ENCODE measurements around the gene MIS18BP1.
A peak's percentile ranks its signal among the peaks of the same experiment; 100 is the strongest.
"Not testable (repeated sequence)": the region's sequence is repeated elsewhere in the genome, so short reads cannot be mapped to it uniquely, and the experiment has no call there.

MIS18BP1 gene

GRCh38 chr14:45253070-45253753 lies at the start of gene MIS18BP1:
MIS18BP1 (minus strand) TSS chr14:45253202; CDS start chr14:45247286, 5,916 bp downstream.
- peak; percentile 83 to 93 (median 90) for DNase-seq

GRCh38 chr14:45298423-45299117 lies 45.6 kb upstream of the MIS18BP1 start:
- no peak for DNase-seq

- DNase-seq: not testable (repeated sequence)
Observed at GRCh38 chr14:45294796-45295195, 41.8 kb upstream of the MIS18BP1 start.

GRCh38 chr14:45290547-45290946 lies 37.5 kb upstream of the MIS18BP1 start:
- DNase-seq: no peak

- DNase-seq: no peak
Observed at GRCh38 chr14:45287610-45288009, 34.6 kb upstream of the MIS18BP1 start.

GRCh38 chr14:45284802-45285201 lies 31.8 kb upstream of the MIS18BP1 start:
- no peak for DNase-seq

- DNase-seq: not testable (repeated sequence)
Observed at GRCh38 chr14:45281731-45282400, 28.9 kb upstream of the MIS18BP1 start.

GRCh38 chr14:45271858-45272537 lies 19.0 kb upstream of the MIS18BP1 start:
- DNase-seq: no peak

GRCh38 chr14:45270031-45270430 lies 17.0 kb upstream of the MIS18BP1 start:
- no peak for DNase-seq

- DNase-seq: no peak
Observed at GRCh38 chr14:45267071-45267470, 14.1 kb upstream of the MIS18BP1 start.

GRCh38 chr14:45262637-45263036 lies 9.6 kb upstream of the MIS18BP1 start:
- DNase-seq: no peak

- DNase-seq: no peak
Observed at GRCh38 chr14:45261209-45261608, 8.2 kb upstream of the MIS18BP1 start.

GRCh38 chr14:45258805-45259204 lies 5.8 kb upstream of the MIS18BP1 start:
- DNase-seq: no peak

- DNase-seq: no peak
Observed at GRCh38 chr14:45258073-45258472, 5.1 kb upstream of the MIS18BP1 start.

GRCh38 chr14:45254771-45255170 lies 1.8 kb upstream of the MIS18BP1 start:
- no peak for DNase-seq

GRCh38 chr14:45253754-45254310 lies 830 bp upstream of the MIS18BP1 start:
- peak in 1 of 6 experiments; percentile 22 for DNase-seq

- DNase-seq: peak in 2 of 6 experiments; percentile 29 to 31
Observed at GRCh38 chr14:45252366-45253069, 484 bp downstream of the MIS18BP1 start.

- DNase-seq: peak in 1 of 6 experiments; percentile 25
Observed at GRCh38 chr14:45251912-45252311, 1.1 kb downstream of the MIS18BP1 start.

GRCh38 chr14:45249856-45250575 lies 3.0 kb downstream of the MIS18BP1 start:
- no peak for DNase-seq

- no peak for DNase-seq
Observed at GRCh38 chr14:45247427-45247826, 5.6 kb downstream of the MIS18BP1 start.

GRCh38 chr14:45246691-45247090 lies 6.3 kb downstream of the MIS18BP1 start:
- no peak for DNase-seq

- no peak for DNase-seq
Observed at GRCh38 chr14:45246151-45246550, 6.9 kb downstream of the MIS18BP1 start.
